MM.1S (cell line): Measurements from ENCODE around the gene PARP8.

Experiments
- DNase-seq: peaks from one replicate; pipeline ENCODE4 v3.0.0-alpha.2; 2015
- H2AFZ ChIP-seq: fragments of 300-600 bp; sonication (generic); 2 replicates; pipeline ENCODE4 v1.6.0; 2016; ENCODE audit warnings: antibody characterized with exemption, low read length
- H3F3A ChIP-seq: fragments of 300-600 bp; sonication (generic); 2 replicates; pipeline ENCODE4 v1.6.1; 2016; ENCODE audit warnings: mild to moderate bottlenecking, antibody characterized with exemption, low read length, moderate library complexity, mixed read lengths; ENCODE audit not compliant: insufficient read depth
- H3K27ac ChIP-seq: fragments of 300-600 bp; sonication (generic); 2 replicates; pipeline ENCODE4 v1.5.1; 2016; ENCODE audit warnings: mild to moderate bottlenecking, low read length
- H3K27me3 ChIP-seq: fragments of 300-600 bp; sonication (generic); replicated peaks from 2 replicates; pipeline ENCODE4 v1.6.0; 2016; ENCODE audit warnings: low read length; ENCODE audit not compliant: insufficient read depth
- H3K36me3 ChIP-seq: fragments of 300-600 bp; sonication (generic); replicated peaks from 2 replicates; pipeline ENCODE4 v1.6.1; 2016; ENCODE audit warnings: mild to moderate bottlenecking, low read length, mixed read lengths; ENCODE audit not compliant: insufficient read depth
- H3K4me1 ChIP-seq: fragments of 300-600 bp; sonication (generic); 2 replicates; pipeline ENCODE4 v1.6.1; 2016; ENCODE audit warnings: low read length, mixed read lengths
- H3K4me2 ChIP-seq: fragments of 300-600 bp; sonication (generic); 2 replicates; pipeline ENCODE4 v1.6.0; 2016; ENCODE audit warnings: low read depth, low read length
- H3K4me3 ChIP-seq: fragments of 300-600 bp; sonication (generic); 2 replicates; pipeline ENCODE4 v1.5.1; 2016; ENCODE audit warnings: low read length, mixed read lengths
- H3K79me2 ChIP-seq: fragments of 300-600 bp; sonication (generic); 2 replicates; pipeline ENCODE4 v1.6.1; 2016; ENCODE audit warnings: mixed run types, low read length, mixed read lengths
- H3K9ac ChIP-seq: fragments of 300-600 bp; sonication (generic); 2 replicates; pipeline ENCODE4 v1.6.1; 2016; ENCODE audit warnings: low read length, mixed read lengths
- H3K9me2 ChIP-seq: fragments of 300-600 bp; sonication (generic); replicated peaks from 2 replicates; pipeline ENCODE4 v1.6.1; 2016; ENCODE audit warnings: mild to moderate bottlenecking, low read length, mixed read lengths; ENCODE audit not compliant: insufficient read depth
- H3K9me3 ChIP-seq: fragments of 300-600 bp; sonication (generic); replicated peaks from 2 replicates; pipeline ENCODE4 v1.6.1; 2016; ENCODE audit warnings: mild to moderate bottlenecking, low read length, mixed read lengths; ENCODE audit not compliant: insufficient read depth
- H4K20me1 ChIP-seq: fragments of 300-600 bp; sonication (generic); 2 replicates; pipeline ENCODE4 v1.6.1; 2016; ENCODE audit warnings: mild to moderate bottlenecking, low read length, moderate library complexity, mixed read lengths; ENCODE audit not compliant: insufficient read depth
- EZH2 ChIP-seq: fragments of 300-600 bp; sonication (generic); optimal IDR thresholded peaks from 2 replicates; pipeline ENCODE3; 2017; ENCODE audit warnings: low read depth, mild to moderate bottlenecking, antibody characterized with exemption, low read length, mixed read lengths
- EZH2phosphoT487 ChIP-seq: fragments of 300-600 bp; sonication (generic); IDR thresholded peaks from 2 replicates; pipeline ENCODE4 v1.6.1; 2018; ENCODE audit warnings: antibody characterized with exemption, low read length
- TF ChIP-seq, protein P1 (sequence below): fragments of 300-600 bp; sonication (generic); IDR thresholded peaks from 2 replicates; pipeline ENCODE4 v1.5.1; 2016; ENCODE audit warnings: antibody characterized with exemption, low read length, mixed read lengths

PARP8 gene

DNA sequence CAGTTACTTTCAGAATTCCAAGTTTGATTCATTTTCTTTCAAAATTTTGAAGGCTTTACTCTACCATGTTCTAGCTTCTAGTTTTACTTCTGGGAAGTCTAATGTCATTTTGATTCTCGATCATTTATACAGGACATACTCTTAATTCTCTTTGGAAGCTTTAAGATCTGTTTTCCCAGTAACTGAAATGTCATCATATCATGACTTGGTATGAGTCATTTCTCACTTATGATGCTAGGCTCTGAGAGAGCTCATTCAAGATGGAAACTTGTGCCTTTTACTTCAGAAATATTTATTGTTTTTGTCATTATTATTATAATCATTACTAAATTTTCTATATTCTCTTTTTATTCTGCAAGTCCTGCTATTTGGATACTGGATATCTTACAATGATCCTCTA lies 222.3 kb downstream of the PARP8 start:
- H3K4me2 ChIP-seq = no peak overlapping the region
- H4K20me1 ChIP-seq = no peaks in the 10 kb centered on the region
- H3K9me3 ChIP-seq = no peaks in the 10 kb centered on the region
- no peaks in the 10 kb centered on the region for H3F3A ChIP-seq
- no peak overlapping the region for H3K27ac ChIP-seq
- H3K36me3 ChIP-seq = no peaks in the 10 kb centered on the region
- H2AFZ ChIP-seq = no peak overlapping the region
- H3K4me3 ChIP-seq = no peak overlapping the region
- no peak for DNase-seq
- no peaks in the 10 kb centered on the region for H3K79me2 ChIP-seq
- TF ChIP-seq EZH2phosphoT487 (no peak), EZH2 (no peak)
- TF ChIP-seq, protein P1, sequence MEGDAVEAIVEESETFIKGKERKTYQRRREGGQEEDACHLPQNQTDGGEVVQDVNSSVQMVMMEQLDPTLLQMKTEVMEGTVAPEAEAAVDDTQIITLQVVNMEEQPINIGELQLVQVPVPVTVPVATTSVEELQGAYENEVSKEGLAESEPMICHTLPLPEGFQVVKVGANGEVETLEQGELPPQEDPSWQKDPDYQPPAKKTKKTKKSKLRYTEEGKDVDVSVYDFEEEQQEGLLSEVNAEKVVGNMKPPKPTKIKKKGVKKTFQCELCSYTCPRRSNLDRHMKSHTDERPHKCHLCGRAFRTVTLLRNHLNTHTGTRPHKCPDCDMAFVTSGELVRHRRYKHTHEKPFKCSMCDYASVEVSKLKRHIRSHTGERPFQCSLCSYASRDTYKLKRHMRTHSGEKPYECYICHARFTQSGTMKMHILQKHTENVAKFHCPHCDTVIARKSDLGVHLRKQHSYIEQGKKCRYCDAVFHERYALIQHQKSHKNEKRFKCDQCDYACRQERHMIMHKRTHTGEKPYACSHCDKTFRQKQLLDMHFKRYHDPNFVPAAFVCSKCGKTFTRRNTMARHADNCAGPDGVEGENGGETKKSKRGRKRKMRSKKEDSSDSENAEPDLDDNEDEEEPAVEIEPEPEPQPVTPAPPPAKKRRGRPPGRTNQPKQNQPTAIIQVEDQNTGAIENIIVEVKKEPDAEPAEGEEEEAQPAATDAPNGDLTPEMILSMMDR = no peak
- H3K27me3 ChIP-seq = no peaks in the 10 kb centered on the region
- H3K9ac ChIP-seq = no peak overlapping the region
- no peaks in the 10 kb centered on the region for H3K9me2 ChIP-seq
- H3K4me1 ChIP-seq = no peaks in the 10 kb centered on the region

DNA sequence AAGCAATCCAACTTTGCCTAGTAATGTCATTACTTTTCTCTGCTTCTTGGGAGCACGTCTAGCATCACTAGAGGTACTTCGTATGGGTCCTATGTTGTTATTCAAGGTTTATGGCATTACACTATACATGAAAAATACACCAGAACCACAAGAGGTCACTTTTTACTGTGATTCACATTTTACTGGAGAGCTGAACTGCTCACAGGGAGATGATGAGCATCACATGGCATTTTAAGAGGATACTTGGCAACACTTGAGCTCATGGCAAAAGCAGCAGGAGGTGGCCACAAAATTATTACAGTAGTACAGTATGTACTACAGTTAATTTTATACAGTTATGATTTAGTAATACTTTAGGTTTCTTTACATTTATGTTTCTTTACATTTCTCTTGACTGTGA lies 223.4 kb downstream of the PARP8 start:
- Histone ChIP-seq H3K4me3 (no peak overlapping the region), H3K27ac (no peak overlapping the region), H3K9ac (no peak overlapping the region), H3K79me2 (no peaks in the 10 kb centered on the region), H3K27me3 (no peaks in the 10 kb centered on the region), H3K9me2 (no peaks in the 10 kb centered on the region), H3K36me3 (no peaks in the 10 kb centered on the region), H3K9me3 (no peaks in the 10 kb centered on the region), H3K4me2 (no peak overlapping the region), H3K4me1 (no peaks in the 10 kb centered on the region), H2AFZ (no peak overlapping the region), H3F3A (no peaks in the 10 kb centered on the region), H4K20me1 (no peaks in the 10 kb centered on the region)
- no peak for DNase-seq
- TF ChIP-seq EZH2 (no peak), EZH2phosphoT487 (no peak)
- TF ChIP-seq, protein P1 = no peak
